K562 (cell line): Measurements from ENCODE around the gene QRICH1. TPM values are rescaled to one million over a fixed set of nuclear protein-coding genes. Genes with fewer than 3 reads are reported as not detected.

Experiments
- ARHGAP35 ChIP-seq: fragments of 450-650 bp; IDR thresholded peaks from 2 replicates; pipeline ENCODE4 v1.6.1; 2018; ENCODE audit not compliant: partially characterized antibody
- EP300 ChIP-seq: IDR thresholded peaks from 2 replicates; pipeline ENCODE4 v1.6.1; 2012; ENCODE audit warnings: low read length, improper control_type of control experiment
- ERF ChIP-seq: fragments of 450-650 bp; formaldehyde crosslinking; IDR thresholded peaks from 2 replicates; pipeline ENCODE4 v1.4.0; 2020; ENCODE audit warnings: mild to moderate bottlenecking, mixed read lengths
- GATAD2A ChIP-seq: fragments of 450-650 bp; IDR thresholded peaks from 2 replicates; pipeline ENCODE4 v1.6.1; 2017
- HMGN3 ChIP-seq: IDR thresholded peaks from 2 replicates; pipeline ENCODE4 v1.6.1; 2011; ENCODE audit warnings: borderline replicate concordance, low read depth, mild to moderate bottlenecking, mixed read lengths, low read length; ENCODE audit not compliant: insufficient read length; ENCODE audit errors: extremely low read depth
- NBN ChIP-seq: fragments of 450-650 bp; IDR thresholded peaks from 2 replicates; pipeline ENCODE4 v1.6.1; 2016; ENCODE audit warnings: low read depth, mild to moderate bottlenecking
- NEUROD1 ChIP-seq: fragments of 150-350 bp; IDR thresholded peaks from 2 replicates; pipeline ENCODE4 v1.6.1; 2014; ENCODE audit warnings: borderline replicate concordance, low read length, low read depth; ENCODE audit not compliant: partially characterized antibody
- SMAD2 ChIP-seq: fragments of 150-350 bp; IDR thresholded peaks from 2 replicates; pipeline ENCODE4 v1.6.1; 2014; ENCODE audit warnings: low read depth, mild to moderate bottlenecking, low read length
- SMARCE1 ChIP-seq: fragments of 450-650 bp; IDR thresholded peaks from 2 replicates; pipeline ENCODE4 v1.7.1; 2016; ENCODE audit warnings: mild to moderate bottlenecking
- TBP ChIP-seq: optimal IDR thresholded peaks from 2 replicates; pipeline ENCODE3; 2011; ENCODE audit warnings: low read depth, low read length, improper control_type of control experiment
- TEAD1 ChIP-seq, 2 experiments: fragments of 450-650 bp in 1 of 2; sonication (generic) in 1 of 2; formaldehyde crosslinking; IDR thresholded peaks; 2 replicates each; pipeline versions ENCODE4 v1.4.0 to v1.8.0; 2020 to 2022; ENCODE audit warnings: mild to moderate bottlenecking in 2 of 2, missing genetic modification reagents in 1 of 2
- TEAD4 ChIP-seq, 2 experiments: sonication (generic) in 1 of 2; formaldehyde crosslinking in 1 of 2; IDR thresholded peaks; 2 replicates each; pipeline versions ENCODE4 v1.6.1 to v1.8.0; 2012 to 2022; ENCODE audit warnings: borderline replicate concordance in 1 of 2, inconsistent platforms in 1 of 2, low read length in 1 of 2, mild to moderate bottlenecking in 1 of 2, missing genetic modification reagents in 1 of 2
- XRCC5 ChIP-seq: fragments of 200-400 bp; formaldehyde crosslinking; IDR thresholded peaks from 2 replicates; pipeline ENCODE4 v1.6.1; 2017; ENCODE audit warnings: low read depth, mild to moderate bottlenecking, low read length
- YY1 ChIP-seq, 3 experiments: IDR thresholded peaks; 2 replicates each; pipeline ENCODE4 v1.6.1; 2011; ENCODE audit warnings: low read length in 2 of 3, mild to moderate bottlenecking in 2 of 3, moderate library complexity in 2 of 3, borderline replicate concordance in 1 of 3, control low read depth in 1 of 3, low read depth in 1 of 3; ENCODE audit not compliant: insufficient read depth in 3 of 3, insufficient replicate concordance in 2 of 3, control insufficient read depth in 1 of 3, insufficient read length in 1 of 3; ENCODE audit errors: extremely low read depth in 1 of 3
- ZFP30 ChIP-seq: fragments of 250-450 bp; sonication (Bioruptor Pico); IDR thresholded peaks from 2 replicates; pipeline ENCODE4 v1.8.0; 2022; ENCODE audit warnings: moderate library complexity, mild to moderate bottlenecking, inconsistent platforms, borderline replicate concordance
- ZKSCAN1 ChIP-seq: fragments of 150-350 bp; IDR thresholded peaks from 2 replicates; pipeline ENCODE4 v1.6.1; 2016; ENCODE audit warnings: low read depth, low read length
- polyA plus RNA-seq, 8 experiments: library from polyadenylated mRNA; depleted of rRNA in 4 of 8; stranded (reverse) in 5 of 8; unstranded in 3 of 8; fragments of >200 nt; fragmentation: Nextera tagmentation in 2 of 8; fragmentation: Illumina TruSeq in 1 of 8; extraction: Ambion mirVana in 2 of 8; extraction: Trizol in 1 of 8; gene quantifications; 2 replicates each; pipeline versions ENCODE4 v1.2.1 to v1.2.3, GENCODE V29; 2011 to 2014; ENCODE audit warnings: inconsistent platforms in 1 of 8, missing spikeins in 1 of 8
- total RNA-seq, 7 experiments: library from RNA; depleted of rRNA in 6 of 7; stranded (reverse); fragments of >200 nt in 6 of 7; fragmentation: Illumina TruSeq in 2 of 7; extraction: Trizol in 2 of 7; gene quantifications; 2 replicates each; pipeline versions ENCODE4 v1.2.1 to v1.2.3, GENCODE V29; 2011 to 2021; ENCODE audit warnings: low replicate concordance in 1 of 7
- TF ChIP-seq, protein P1 (sequence below): IDR thresholded peaks from 2 replicates; pipeline ENCODE4 v1.6.1; 2012; ENCODE audit warnings: low read depth, low read length, improper control_type of control experiment, borderline replicate concordance
- TF ChIP-seq, protein P2 (sequence below): fragments of 250-450 bp; sonication (Bioruptor Pico); IDR thresholded peaks from 2 replicates; pipeline ENCODE4 v1.8.0; 2022; ENCODE audit warnings: inconsistent platforms
- TF ChIP-seq, protein P3 (sequence below), 2 experiments: IDR thresholded peaks; 2 replicates each; pipeline ENCODE4 v1.6.1; 2012; ENCODE audit warnings: improper control_type of control experiment in 2 of 2, low read depth in 2 of 2, low read length in 2 of 2, borderline replicate concordance in 1 of 2

Gene QRICH1
- total and polyA plus RNA-seq, 9 of the 15 experiments (the other 6 are each of a cell fraction or from before 2014, with no cell fraction given) = 20.1 to 99.2 (median 56.7) TPM

DNA sequence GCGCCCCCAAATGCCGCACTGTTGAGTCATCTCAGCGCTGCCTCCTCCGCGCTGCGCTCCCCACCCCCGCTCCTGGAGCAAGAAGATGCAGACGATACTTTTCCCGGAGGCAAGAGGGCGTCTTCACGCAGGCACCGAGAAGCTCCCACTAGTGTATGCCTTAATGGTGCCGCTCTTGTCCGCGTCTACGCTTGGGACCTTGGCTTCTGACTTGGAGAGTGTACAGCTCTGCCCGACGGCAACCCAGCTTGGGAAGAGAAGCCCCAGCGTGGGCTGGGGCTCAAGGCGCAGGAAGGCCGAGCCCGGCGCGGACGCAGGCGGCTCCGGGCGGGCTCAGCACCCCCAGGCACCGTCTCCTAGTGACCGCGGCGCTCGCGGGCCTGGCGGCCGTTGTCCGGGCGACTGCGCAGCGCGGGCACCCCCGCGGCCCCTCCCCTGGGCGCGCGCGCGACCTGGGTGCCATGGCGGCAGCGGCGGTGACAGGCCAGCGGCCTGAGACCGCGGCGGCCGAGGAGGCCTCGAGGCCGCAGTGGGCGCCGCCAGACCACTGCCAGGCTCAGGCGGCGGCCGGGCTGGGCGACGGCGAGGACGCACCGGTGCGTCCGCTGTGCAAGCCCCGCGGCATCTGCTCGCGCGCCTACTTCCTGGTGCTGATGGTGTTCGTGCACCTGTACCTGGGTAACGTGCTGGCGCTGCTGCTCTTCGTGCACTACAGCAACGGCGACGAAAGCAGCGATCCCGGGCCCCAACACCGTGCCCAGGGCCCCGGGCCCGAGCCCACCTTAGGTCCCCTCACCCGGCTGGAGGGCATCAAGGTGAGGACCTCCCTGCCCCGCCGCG is 103.9 kb downstream of the QRICH1 start, which contains the start of gene P4HTM (continued):
- TF ChIP-seq TBP (peak; percentile 43), TEAD4 (IDR thresholded peaks at IDR 0.05; ENCODE audit: low read length) (peak; percentile 75), TEAD4 (CRISPR knock-in tag; IDR thresholded peaks at IDR 0.05; ENCODE audit: borderline replicate concordance) (no peak), SMAD2 (no peak), EP300 (peak; percentile 49; the same call in 1 of the 2 replicates), ZFP30 (CRISPR knock-in tag) (no peak), ARHGAP35 (no peak), ZKSCAN1 (0 out of 2 replicates have a peak, but pooled peaks have one; percentile 26), TEAD1 (CRISPR knock-in tag; IDR thresholded peaks at IDR 0.05) (peak; percentile 50 to 95; a peak in 3 of 4 replicates), SMARCE1 (peak; percentile 90; the same call in 1 of the 2 replicates), ERF (CRISPR knock-in tag) (no peak), XRCC5 (peak; percentile 44; the same call in 1 of the 2 replicates), YY1 (IDR thresholded peaks at IDR 0.05; ENCODE audit: borderline replicate concordance in 1 of 3, control insufficient read depth in 1 of 3, extremely low read depth in 1 of 3, insufficient read depth in 3 of 3, insufficient read length in 1 of 3, insufficient replicate concordance in 2 of 3, low read depth in 1 of 3, low read length in 2 of 3) (peak in 2 of 3 experiments; percentile 19 to 29), NBN (0 out of 2 replicates have a peak, but pooled peaks have one; percentile 36), NEUROD1 (peak; percentile 44), HMGN3 (peak; percentile 88), GATAD2A (0 out of 2 replicates have a peak, but pooled peaks have one; percentile 57)
- TF ChIP-seq, protein P1, sequence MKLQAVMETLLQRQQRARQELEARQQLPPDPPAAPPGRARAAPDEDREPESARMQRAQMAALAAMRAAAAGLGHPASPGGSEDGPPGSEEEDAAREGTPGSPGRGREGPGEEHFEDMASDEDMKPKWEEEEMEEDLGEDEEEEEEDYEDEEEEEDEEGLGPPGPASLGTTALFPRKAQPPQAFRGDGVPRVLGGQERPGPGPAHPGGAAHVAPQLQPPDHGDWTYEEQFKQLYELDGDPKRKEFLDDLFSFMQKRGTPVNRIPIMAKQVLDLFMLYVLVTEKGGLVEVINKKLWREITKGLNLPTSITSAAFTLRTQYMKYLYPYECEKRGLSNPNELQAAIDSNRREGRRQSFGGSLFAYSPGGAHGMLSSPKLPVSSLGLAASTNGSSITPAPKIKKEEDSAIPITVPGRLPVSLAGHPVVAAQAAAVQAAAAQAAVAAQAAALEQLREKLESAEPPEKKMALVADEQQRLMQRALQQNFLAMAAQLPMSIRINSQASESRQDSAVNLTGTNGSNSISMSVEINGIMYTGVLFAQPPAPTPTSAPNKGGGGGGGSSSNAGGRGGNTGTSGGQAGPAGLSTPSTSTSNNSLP = no peak
- TF ChIP-seq, protein P2, sequence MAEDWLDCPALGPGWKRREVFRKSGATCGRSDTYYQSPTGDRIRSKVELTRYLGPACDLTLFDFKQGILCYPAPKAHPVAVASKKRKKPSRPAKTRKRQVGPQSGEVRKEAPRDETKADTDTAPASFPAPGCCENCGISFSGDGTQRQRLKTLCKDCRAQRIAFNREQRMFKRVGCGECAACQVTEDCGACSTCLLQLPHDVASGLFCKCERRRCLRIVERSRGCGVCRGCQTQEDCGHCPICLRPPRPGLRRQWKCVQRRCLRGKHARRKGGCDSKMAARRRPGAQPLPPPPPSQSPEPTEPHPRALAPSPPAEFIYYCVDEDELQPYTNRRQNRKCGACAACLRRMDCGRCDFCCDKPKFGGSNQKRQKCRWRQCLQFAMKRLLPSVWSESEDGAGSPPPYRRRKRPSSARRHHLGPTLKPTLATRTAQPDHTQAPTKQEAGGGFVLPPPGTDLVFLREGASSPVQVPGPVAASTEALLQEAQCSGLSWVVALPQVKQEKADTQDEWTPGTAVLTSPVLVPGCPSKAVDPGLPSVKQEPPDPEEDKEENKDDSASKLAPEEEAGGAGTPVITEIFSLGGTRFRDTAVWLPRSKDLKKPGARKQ (CRISPR knock-in tag) = peak; percentile 69; the same call in 1 of the 2 replicates
- TF ChIP-seq, protein P3, sequence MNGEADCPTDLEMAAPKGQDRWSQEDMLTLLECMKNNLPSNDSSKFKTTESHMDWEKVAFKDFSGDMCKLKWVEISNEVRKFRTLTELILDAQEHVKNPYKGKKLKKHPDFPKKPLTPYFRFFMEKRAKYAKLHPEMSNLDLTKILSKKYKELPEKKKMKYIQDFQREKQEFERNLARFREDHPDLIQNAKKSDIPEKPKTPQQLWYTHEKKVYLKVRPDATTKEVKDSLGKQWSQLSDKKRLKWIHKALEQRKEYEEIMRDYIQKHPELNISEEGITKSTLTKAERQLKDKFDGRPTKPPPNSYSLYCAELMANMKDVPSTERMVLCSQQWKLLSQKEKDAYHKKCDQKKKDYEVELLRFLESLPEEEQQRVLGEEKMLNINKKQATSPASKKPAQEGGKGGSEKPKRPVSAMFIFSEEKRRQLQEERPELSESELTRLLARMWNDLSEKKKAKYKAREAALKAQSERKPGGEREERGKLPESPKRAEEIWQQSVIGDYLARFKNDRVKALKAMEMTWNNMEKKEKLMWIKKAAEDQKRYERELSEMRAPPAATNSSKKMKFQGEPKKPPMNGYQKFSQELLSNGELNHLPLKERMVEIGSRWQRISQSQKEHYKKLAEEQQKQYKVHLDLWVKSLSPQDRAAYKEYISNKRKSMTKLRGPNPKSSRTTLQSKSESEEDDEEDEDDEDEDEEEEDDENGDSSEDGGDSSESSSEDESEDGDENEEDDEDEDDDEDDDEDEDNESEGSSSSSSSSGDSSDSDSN (IDR thresholded peaks at IDR 0.05; ENCODE audit: borderline replicate concordance in 1 of 2, low read depth in 2 of 2, low read length in 2 of 2) = peak; percentile 32 to 52; a peak in 1 of 4 replicates
